ENCODE results near the gene MANEA.
"Not testable (repeated sequence)": the region's sequence is repeated elsewhere in the genome, so short reads cannot be mapped to it uniquely, and the experiment has no call there.

Gene MANEA

GRCh38 chr6:95581073-95581472, 3.7 kb downstream of the MANEA start:
- TF ChIP-seq CTCF (IDR thresholded peaks at IDR 0.05; ENCODE audit: extremely low read depth, insufficient read depth, missing control alignments), result no peak
- in situ Hi-C loops (cut with MboI; ENCODE audit: low pct_unique_long_range_greater_than_20kb, low sequenced_read_pairs, unreplicated experiment), result no loop called here
- no peak for DNase-seq (ENCODE audit: low spot score)

GRCh38 chr6:95584226-95584625, 6.9 kb downstream of the MANEA start:
- DNase-seq (ENCODE audit: low spot score); in situ Hi-C loops (cut with MboI; ENCODE audit: low pct_unique_long_range_greater_than_20kb, low sequenced_read_pairs, unreplicated experiment): not testable (repeated sequence)

- DNase-seq (ENCODE audit: low spot score), result no peak
- no peak for TF ChIP-seq CTCF (IDR thresholded peaks at IDR 0.05; ENCODE audit: extremely low read depth, insufficient read depth, missing control alignments)
- in situ Hi-C loops (cut with MboI; ENCODE audit: low pct_unique_long_range_greater_than_20kb, low sequenced_read_pairs, unreplicated experiment), result no loop called here
These were observed 10.7 kb downstream of the MANEA start for GRCh38 chr6:95587989-95588388.

GRCh38 chr6:95589067-95589466, 11.7 kb downstream of the MANEA start:
- DNase-seq (ENCODE audit: low spot score), result no peak
- in situ Hi-C loops (cut with MboI; ENCODE audit: low pct_unique_long_range_greater_than_20kb, low sequenced_read_pairs, unreplicated experiment), result no loop called here
- TF ChIP-seq CTCF (IDR thresholded peaks at IDR 0.05; ENCODE audit: extremely low read depth, insufficient read depth, missing control alignments), result no peak

- DNase-seq (ENCODE audit: low spot score), result no peak
- no peak for TF ChIP-seq CTCF (IDR thresholded peaks at IDR 0.05; ENCODE audit: extremely low read depth, insufficient read depth, missing control alignments)
- in situ Hi-C loops (cut with MboI; ENCODE audit: low pct_unique_long_range_greater_than_20kb, low sequenced_read_pairs, unreplicated experiment), result no loop called here
These were observed 12.7 kb downstream of the MANEA start for GRCh38 chr6:95589826-95590570.

- no peak for TF ChIP-seq CTCF (IDR thresholded peaks at IDR 0.05; ENCODE audit: extremely low read depth, insufficient read depth, missing control alignments)
- in situ Hi-C loops (cut with MboI; ENCODE audit: low pct_unique_long_range_greater_than_20kb, low sequenced_read_pairs, unreplicated experiment), result no loop called here
- no peak for DNase-seq (ENCODE audit: low spot score)
These were observed 15.7 kb downstream of the MANEA start for GRCh38 chr6:95593025-95593424.

GRCh38 chr6:95596021-95596420, 18.7 kb downstream of the MANEA start:
- no peak for DNase-seq (ENCODE audit: low spot score)
- in situ Hi-C loops (cut with MboI; ENCODE audit: low pct_unique_long_range_greater_than_20kb, low sequenced_read_pairs, unreplicated experiment), result no loop called here
- no peak for TF ChIP-seq CTCF (IDR thresholded peaks at IDR 0.05; ENCODE audit: extremely low read depth, insufficient read depth, missing control alignments)

Data from GM13977 (cell line).